Upper lobe of right lung (tissue), 1 donor: ENCODE results near the gene GLTPD2. TPM values are rescaled to one million over a fixed set of nuclear protein-coding genes. Genes with fewer than 3 reads are reported as not detected.

Experiments
- ATAC-seq: fragments of 200-7000 bp; cut with Tn5 transposase; one replicate; pipeline ENCODE4 v1.9.1; 2020; ENCODE audit warnings: mild to moderate bottlenecking, moderate library complexity
- DNase-seq: peaks from one replicate; pipeline ENCODE4 v3.0.0-alpha.2; 2020
- H3K27ac ChIP-seq: fragments of 200-600 bp; one replicate; pipeline ENCODE4 v1.8.0; 2022
- H3K27me3 ChIP-seq: fragments of 200-600 bp; one replicate; pipeline ENCODE4 v1.8.0; 2022; ENCODE audit warnings: mild to moderate bottlenecking
- H3K36me3 ChIP-seq: fragments of 200-600 bp; one replicate; pipeline ENCODE4 v1.8.0; 2022
- H3K4me1 ChIP-seq: fragments of 200-600 bp; one replicate; pipeline ENCODE4 v1.8.0; 2022
- H3K4me3 ChIP-seq: fragments of 200-600 bp; one replicate; pipeline ENCODE4 v1.8.0; 2022; ENCODE audit warnings: mild to moderate bottlenecking
- H3K9me3 ChIP-seq: fragments of 200-600 bp; one replicate; pipeline ENCODE4 v1.8.0; 2022
- CTCF ChIP-seq: fragments of 200-600 bp; IDR thresholded peaks from one replicate; pipeline ENCODE4 v1.8.0; 2022; ENCODE audit warnings: antibody characterized with exemption
- intact Hi-C: fragments of 100-400 bp; cut with DNase I; formaldehyde crosslinking; loops from one replicate; pipeline ENCODE4 v1.11.0; 2022
- long read RNA-seq: library from polyadenylated mRNA; unstranded; transcript quantifications from one replicate; pipeline ENCODE4 v2.0.0, GENCODE V29; 2021
- total RNA-seq: library from RNA; stranded (reverse); fragmentation: NEBNext Ultra II Directional; extraction: Animal tissue kit (Norgen Biotek cat#: 25700); gene quantifications from one replicate; pipeline ENCODE4 v1.2.1, GENCODE V29; 2021
- donor health status: DM: no; HTN: yes; CAD: no; lungs with severe emphysema.

Gene GLTPD2
- not detected for total RNA-seq
- long read RNA-seq, partial matches to known transcripts: 1 of 1 reads
- long read RNA-seq, other reads (novel, unspliced or antisense): 0 of 1 reads

- Histone ChIP-seq H3K4me1 (peaks cover 44% of the 10 kb centered on the region), H3K27ac (peak within 1 kb of the TSS; percentile 90), H3K9me3 (no peaks in the 10 kb centered on the region), H3K27me3 (peaks cover 18% of the 10 kb centered on the region), H3K4me3 (peak within 1 kb of the TSS; percentile 85), H3K36me3 (no peaks in the 10 kb centered on the region)
- DNase-seq (no peak), ATAC-seq (no peak)
- intact Hi-C loops: loop anchor here (10.0 kb wide), 1 partner anchor 54 kb away; the partner anchor contains the start of genes CXCL16, MED11 and ZMYND15
- TF ChIP-seq CTCF: no peak
These were observed at the start of gene GLTPD2 for GRCh38 chr17:4788807-4789700. Gene GLTPD2 (plus strand): TSS chr17:4788964. CDS start chr17:4789012, 48 bp downstream.

GRCh38 chr17:4739122-4740024 lies 49.4 kb upstream of the GLTPD2 start, which contains the start of the genes CXCL16 and ZMYND15:
Gene CXCL16 (minus strand): TSS chr17:4739928. CDS start chr17:4739339, 589 bp downstream.
Gene ZMYND15 (plus strand): TSS chr17:4739833. CDS start chr17:4740549, 716 bp downstream.
- DNase-seq: peak; percentile 88
- intact Hi-C loops: loop anchor here (10.0 kb wide), 1 partner anchor 45 kb away; the partner anchor contains the start of genes GLTPD2 and VMO1

GRCh38 chr17:4740025-4740351 lies 48.8 kb upstream of the GLTPD2 start:
- H3K9me3 ChIP-seq: no peaks in the 10 kb centered on the region
- H3K4me1 ChIP-seq: no peaks in the 10 kb centered on the region
- H3K36me3 ChIP-seq: peaks cover 2% of the 10 kb centered on the region
- no peak for TF ChIP-seq CTCF
- H3K4me3 ChIP-seq: peak overlapping the region; percentile 90
- no peak for DNase-seq
- peak overlapping the region; percentile 89 for H3K27ac ChIP-seq
- no peaks in the 10 kb centered on the region for H3K27me3 ChIP-seq
- ATAC-seq: no peak
- intact Hi-C loops: no loop called here

More at GRCh38 chr17:4739122-4740024, 49.4 kb upstream of the GLTPD2 start, which contains the start of the genes CXCL16 and ZMYND15:
- no peak for TF ChIP-seq CTCF
- Histone ChIP-seq H3K27me3 (no peaks in the 10 kb centered on the region), H3K4me1 (no peaks in the 10 kb centered on the region), H3K27ac (peak within 1 kb of the TSS; percentile 89), H3K4me3 (peak within 1 kb of the TSS; percentile 90), H3K9me3 (no peaks in the 10 kb centered on the region), H3K36me3 (peaks cover 9% of the 10 kb centered on the region)
- ATAC-seq: peak; percentile 76

GRCh38 chr17:4740584-4740983 lies 48.2 kb upstream of the GLTPD2 start:
- no peak for TF ChIP-seq CTCF
- Histone ChIP-seq H3K9me3 (no peaks in the 10 kb centered on the region), H3K36me3 (no peaks in the 10 kb centered on the region), H3K27me3 (no peaks in the 10 kb centered on the region), H3K4me1 (no peaks in the 10 kb centered on the region), H3K27ac (no peak overlapping the region), H3K4me3 (no peak overlapping the region)
- intact Hi-C loops: no loop called here
- DNase-seq: no peak
- no peak for ATAC-seq

GRCh38 chr17:4741544-4741943 lies 47.2 kb upstream of the GLTPD2 start:
- intact Hi-C loops: no loop called here
- DNase-seq (no peak), ATAC-seq (no peak)
- H3K4me1 ChIP-seq: no peaks in the 10 kb centered on the region
- H3K9me3 ChIP-seq: no peaks in the 10 kb centered on the region
- TF ChIP-seq CTCF: no peak
- no peaks in the 10 kb centered on the region for H3K36me3 ChIP-seq
- H3K27ac ChIP-seq: no peak overlapping the region
- no peaks in the 10 kb centered on the region for H3K27me3 ChIP-seq
- H3K4me3 ChIP-seq: no peak overlapping the region
